ENCODE data around the gene KRT84.

Gene KRT84

DNA sequence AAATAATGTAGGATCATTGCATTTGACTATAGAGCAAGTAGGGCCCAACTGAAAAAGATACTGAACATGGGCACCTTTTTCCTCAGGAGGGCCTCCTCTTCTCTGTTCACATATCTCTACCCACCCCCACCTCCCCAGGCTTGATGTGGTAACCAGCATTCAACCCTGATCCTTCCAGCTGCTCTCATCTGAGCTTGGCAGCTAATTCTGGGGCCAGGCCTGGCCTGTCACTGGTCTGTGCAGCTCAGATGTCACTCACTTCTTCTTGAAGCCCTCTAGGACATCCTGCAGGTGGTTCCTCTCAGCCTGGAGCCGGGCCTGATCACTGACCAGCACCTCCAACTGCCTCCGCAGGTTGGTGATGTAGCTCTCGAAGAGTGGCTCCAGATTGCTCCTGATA is 2.1 kb downstream of the KRT84 start:
- no peak for DNase-seq (ENCODE audit: low spot score)

DNA sequence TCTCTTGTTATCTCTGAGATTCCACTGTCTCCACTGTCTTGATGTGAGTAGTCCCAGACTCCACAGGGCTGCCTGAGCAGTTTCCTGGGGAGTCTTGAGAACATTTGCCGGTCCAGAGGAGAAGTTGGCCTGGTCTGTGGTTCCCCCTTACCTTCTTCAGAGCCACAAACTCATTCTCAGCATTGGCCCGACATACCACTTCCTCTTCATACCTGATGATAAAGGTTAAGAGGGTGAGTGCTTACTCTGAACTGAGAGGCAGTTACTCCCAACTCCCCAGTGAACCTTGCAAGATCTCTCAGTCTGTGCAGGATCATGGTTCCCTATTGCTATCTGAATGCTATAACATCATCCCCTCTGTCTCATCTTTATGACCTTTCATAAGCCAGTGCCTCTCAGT is 2.6 kb downstream of the KRT84 start:
- DNase-seq (ENCODE audit: low spot score): no peak

DNA sequence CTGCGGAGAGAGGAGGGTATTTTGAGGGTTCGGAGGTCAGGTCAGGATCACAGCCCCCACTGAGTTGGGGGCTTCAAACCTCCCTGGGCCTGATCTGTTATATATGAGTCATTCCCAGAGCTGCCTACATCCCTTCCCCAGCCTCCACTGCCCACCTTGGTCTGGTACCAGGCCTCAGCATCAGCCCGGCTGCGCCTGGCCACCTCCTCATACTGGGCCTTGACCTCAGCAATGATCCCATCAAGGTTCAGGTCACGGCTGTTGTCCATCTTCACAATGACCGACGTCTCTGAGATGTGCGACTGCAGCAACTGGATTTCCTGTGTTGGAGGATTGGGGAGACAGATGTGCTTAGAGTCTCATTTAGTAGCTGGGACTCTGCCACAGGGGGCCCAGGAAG is 4.2 kb downstream of the KRT84 start:
- no peak for DNase-seq (ENCODE audit: low spot score)

DNA sequence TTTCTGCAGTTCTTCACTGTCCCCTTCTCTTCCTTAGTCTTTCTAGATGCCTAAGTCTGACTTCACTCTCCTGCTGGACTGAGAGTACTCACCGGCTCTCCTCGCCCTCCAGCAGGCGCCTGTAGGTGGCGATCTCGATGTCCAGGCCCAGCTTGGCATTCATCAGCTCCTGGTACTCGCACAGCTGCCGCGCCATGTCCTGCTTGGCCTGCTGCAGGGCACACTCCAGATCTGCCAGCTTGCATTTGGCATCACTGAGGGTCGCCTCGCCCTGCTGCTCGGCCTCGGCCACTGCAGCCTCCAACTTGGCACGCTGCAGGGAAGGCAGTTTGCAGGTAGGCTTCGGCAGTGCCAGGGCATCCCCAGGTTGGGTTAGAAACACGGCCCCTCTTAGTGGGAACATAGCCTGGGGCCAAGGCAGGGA is 5.2 kb downstream of the KRT84 start:
- peak; percentile 19 for DNase-seq (ENCODE audit: low spot score)

DNA sequence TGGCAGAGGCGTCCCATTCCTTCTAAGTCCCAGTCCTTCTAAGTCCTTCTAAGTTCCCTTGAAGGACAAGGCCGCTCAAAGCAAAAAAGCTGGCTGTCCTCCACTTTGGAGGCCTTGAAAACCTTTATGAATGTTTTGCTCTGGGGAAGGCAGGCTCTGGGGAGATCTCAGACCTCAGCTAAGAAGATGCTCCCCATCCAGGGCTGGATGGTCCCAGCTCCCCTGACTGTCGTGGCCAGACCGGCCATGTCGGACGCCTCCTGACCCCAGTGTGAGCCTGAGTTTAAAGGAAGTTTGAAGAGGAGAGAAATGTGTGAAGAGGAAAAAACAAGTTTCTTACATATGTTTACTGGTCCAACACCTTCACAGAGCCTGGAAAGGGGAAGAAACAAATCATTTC is 5.9 kb downstream of the KRT84 start:
- no peak for DNase-seq (ENCODE audit: low spot score)

DNA sequence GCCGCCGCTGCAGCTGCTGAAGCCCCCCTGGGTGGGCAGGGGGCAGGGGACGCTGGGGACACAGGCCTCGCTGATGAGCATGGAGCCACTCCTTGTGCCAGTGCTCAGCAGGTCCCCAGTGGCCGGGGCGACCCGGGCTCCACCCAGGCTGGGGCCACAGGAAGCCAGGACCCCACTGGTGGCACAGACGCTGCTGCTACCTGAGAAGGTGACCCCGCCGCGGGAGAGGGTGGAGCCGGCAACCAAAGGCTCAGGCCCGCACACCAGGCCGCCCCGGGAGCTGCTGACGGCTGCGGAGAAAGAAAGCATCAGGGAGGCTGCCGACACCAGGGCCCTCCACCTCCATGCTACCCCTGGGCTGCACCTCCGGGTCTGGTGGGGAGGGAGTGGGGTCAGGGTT is 7.4 kb downstream of the KRT84 start:
- DNase-seq (ENCODE audit: low spot score): no peak

DNA sequence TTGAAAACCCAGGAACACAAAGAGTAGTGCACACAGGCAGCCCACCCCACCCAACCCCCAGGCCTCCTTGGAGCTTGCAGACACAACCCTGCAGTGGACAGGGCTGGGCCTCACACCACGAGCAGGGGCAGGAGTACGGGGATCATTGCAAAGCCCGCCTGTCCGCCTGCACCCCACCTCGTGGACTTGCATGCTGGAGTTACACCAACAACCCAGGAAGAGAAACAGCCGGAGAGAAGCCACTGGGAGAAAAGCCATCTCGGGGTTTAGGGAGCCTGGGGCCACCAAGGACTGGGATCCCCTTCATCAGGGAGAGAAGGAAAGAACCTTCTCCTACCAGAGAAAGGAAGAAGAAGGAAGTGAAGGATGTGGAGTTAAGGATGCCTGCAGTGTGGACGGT is 8.2 kb downstream of the KRT84 start:
- no peak for DNase-seq (ENCODE audit: low spot score)

DNA sequence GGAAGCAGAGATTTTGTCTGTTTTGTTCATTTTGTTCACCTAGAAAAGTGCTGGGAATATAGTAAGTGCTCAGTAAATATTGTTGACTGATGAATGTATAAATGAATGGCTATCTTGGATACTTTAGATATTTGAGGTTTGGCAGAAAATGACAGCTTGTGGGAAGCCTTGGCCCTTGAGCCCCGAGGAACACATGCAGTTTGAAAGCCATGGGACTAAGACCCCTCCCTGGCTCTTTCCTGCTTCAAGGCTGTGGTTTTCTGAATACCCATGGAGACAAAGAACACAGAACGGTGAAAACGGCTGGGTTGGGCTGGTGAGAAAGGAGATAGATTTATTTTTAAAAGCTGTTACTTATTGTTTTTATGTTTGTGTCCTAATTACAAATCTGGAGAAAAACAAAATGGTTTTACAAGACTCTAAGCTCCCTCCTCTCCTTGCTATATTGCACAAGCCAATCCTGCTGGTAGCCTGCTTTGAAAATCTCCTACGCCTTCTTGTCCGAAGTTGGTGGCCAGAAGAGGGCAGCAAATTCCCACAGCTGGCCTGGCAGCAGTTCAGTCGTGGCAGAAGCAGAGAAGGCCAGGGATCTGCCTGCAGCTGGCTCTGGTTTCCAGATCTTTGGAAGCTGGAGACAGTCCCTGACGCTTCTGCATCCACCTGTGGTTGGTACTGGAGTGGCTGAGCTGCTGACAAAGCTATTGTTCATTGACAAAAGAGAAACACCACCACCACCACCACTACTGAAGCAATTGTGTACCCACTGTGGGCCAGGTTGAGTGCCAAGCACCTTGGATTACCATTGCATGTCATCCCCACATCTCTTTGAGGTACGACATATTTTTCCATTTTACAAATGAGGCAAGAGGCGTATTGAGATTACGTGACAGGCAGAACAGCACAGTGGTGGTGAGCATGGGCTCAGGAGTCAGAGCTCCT is 13.0 kb downstream of the KRT84 start:
- DNase-seq (ENCODE audit: low spot score): peak; percentile 89

DNA sequence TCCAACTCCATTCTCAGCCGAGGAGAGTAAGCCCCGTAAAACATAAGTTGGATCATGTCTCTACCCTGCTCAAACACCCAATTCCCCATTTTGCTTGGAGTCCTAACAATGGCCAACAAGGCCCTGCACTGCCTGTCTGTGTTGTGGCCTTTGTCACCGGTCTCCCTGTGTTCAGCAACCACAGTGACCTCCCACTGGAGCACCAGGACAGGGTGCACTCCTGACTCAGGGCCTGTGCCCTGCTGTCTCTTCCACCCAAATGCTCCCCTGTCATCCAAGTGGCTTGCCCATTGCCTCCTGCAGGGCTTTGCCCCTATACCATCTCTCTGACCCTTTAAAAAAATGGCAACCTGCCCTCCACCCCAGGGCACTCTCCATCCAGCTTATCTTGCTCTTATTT is 13.7 kb downstream of the KRT84 start:
- no peak for DNase-seq (ENCODE audit: low spot score)

DNA sequence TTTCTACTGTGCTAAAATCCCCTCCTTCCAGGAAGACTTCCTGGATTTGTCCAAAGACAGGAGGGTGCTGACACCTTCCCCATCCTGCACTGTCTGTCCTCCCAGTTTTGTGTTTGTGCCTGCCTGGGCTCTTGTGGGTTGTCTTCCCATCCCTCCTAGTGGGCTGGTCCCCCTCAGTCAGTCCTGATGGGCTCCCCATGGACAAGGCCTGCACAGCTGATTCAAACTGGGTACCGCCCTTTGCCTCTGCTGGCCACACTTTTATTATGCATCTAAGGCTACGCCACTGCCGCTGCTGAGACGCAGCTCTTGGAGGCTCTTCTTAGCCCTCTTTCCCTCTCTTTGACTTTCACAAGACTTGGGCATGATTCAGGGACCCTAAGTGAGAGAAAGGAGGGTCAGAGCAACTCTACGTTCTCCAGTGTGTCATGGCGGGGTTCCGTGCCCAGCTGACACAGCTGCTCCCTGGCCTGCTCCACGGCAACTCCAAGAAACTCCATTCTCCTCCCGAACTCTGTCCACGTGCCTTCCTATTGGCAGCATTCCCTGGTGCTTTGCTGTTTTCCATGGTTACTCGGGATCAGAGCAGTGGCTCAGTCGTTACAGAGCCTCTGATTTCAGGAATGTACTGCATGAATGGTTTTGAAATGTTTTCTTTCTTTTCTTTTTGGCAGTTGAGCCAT is 14.4 kb downstream of the KRT84 start:
- DNase-seq (ENCODE audit: low spot score): peak; percentile 48

DNA sequence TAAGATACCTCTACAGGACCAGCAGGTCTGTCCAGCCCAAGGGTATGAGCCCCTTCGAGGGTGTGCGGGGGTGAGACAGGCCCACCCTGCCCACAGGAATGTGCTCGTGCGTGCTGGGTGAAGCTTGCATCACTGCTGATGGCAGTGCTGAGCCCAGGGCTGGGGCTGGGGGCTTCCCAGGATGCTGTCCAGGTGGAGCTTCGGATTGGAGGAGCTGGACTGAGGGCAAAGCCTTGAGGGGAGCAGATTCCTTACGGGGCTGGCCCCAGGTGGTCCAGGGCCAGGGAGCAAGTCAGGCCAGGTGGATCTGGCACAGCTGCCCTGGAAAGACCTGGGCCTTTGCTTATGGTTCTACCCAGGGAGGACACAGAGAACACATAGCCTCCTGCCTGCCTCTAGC is 15.6 kb downstream of the KRT84 start:
- DNase-seq (ENCODE audit: low spot score): no peak

DNA sequence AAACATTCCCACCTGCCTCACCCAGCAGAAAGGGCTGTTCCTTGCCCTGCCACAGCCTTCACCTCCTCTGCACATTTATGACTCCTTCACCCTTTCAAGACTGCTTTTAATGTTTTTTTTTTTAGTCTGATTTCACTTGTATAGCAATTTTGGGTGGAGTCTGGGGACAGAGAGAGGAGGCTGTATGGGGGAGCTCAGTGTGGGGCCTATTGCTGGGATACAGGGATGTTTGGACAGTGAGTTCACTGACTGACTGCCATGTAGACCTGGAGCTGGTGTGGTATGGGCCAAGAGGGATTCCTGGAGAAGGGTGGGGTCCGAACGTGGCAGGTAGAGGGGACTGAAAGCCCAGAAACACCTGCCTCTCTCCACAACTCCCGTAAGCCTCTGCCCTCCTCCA is 16.2 kb downstream of the KRT84 start:
- no peak for DNase-seq (ENCODE audit: low spot score)

DNA sequence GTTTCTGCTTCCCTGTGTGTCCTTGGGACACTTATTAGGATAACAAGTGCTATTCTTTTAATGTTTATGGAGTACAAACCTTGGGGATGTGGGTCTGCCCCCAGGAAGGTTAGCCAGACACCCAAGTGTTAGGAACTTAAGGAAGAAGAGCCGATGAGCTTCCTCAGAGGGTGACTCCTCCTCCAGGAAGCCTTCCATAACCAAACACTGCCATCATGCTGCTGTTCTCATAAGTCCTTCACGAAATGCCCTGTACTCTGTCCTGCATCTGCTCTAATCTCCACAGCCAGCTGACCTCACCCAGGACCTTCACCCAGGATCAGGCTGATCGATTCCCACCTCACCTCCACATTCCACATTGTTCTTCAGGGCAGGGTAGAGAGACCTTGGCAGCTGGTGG is 16.9 kb downstream of the KRT84 start:
- DNase-seq (ENCODE audit: low spot score): no peak

DNA sequence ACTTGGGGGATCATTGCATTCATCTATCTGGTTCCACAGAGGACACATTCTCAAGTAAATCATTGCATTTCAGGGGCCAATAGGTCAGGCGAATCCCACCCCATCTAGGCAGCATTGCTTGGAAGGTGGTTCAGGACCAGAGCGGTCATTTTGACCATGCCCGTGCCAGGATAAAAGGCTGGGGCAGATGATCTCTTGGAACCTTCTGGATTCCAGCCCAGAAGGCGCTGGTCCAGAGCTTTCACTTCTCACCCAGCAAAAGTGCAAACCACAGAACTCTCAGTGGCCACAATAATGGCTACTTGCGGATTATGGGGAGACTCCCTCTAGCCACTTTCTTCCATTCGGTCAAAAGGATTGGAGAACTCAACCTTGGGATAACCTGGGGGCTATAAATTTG is 17.6 kb downstream of the KRT84 start:
- no peak for DNase-seq (ENCODE audit: low spot score)

DNA sequence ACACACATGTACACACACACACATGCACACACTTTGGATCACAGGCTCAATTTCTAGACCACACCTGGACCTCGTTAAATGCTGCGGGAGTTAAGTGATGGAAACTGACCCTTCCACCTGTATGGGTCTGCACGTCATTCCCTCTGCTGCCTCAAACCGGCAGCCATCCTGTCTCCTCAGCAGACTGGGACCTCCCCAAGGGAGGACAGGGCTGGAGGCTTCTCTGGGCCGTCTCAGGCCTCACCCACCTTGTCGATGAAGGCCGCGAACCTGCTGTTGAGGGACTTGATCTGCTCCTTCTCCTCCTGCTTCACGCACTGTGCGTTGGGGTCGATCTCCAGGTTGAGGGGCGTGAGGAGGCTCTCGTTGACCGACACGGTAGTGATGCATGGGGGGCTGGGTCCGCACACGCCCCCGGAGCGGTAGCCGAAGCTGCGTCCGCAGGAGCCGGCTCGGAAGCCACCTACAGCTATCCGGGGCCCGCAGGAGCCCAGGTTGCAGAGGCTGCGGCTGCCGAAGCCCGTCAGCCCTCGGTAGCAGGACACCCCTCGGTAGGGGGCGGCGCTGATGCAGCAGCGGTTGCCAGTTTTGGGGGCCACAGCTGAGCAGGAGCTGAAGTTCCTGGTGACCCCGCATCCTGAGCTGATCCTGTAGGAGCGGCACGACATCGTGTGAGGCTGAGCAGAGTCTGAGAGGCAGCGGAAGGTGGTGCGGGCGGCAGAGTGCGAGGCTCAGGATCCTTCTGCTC is 18.5 kb downstream of the KRT84 start, which contains the start of gene KRT85:
Gene KRT85, minus strand, starts transcription at position 744 of the 748 bp plus-strand sequence. Its CDS starts 76 bp downstream, at position 668.
- DNase-seq (ENCODE audit: low spot score): no peak

DNA sequence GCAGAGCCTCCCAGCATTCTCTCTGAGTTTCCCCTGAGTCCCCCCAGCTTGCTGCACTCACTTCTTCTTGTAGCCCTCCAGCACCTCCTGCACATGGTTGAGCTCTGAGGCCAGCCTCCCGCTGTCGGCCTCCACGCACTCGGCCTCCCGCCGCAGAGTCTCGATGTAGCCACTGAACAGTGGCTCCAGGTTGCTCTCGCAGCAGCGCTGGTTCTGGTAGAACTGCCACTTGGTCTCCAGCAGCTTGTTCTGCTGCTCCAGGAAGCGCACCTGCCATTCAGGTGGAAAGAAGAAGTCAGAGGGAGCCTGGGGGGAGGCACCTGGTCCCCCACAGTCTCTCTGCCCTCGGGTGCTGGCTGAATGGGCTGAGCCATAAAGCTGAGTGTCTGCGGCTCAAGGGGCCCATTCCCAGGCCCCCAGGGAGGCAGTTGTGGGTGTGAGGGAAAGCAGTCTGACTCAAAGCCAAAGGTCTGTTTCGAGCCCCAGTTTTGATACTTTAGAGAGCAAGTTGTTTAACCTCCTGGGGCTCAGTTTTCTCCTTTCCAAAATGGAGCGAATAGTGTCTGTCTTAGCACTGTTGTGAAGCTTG is 20.5 kb downstream of the KRT84 start:
- no peak for DNase-seq (ENCODE audit: low spot score)

DNA sequence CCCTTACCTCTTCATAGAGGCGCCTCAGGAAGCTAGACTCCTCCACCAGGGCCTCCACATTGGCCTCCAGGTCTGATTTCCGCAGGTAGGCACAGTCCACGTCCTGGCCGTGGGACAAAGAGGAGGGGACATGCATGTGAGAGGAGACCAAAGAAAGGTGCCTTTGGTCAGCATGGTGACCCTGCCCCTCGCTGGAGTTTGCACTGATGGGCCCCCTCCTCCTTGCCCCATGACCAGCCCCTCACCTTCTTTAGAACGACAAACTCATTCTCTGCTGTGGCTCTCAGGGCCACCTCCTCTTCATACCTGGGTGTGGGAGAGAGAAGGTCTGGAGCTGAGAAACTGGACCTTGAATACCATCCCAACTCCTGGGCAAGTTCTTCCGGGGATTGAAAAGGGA is 21.4 kb downstream of the KRT84 start:
- no peak for DNase-seq (ENCODE audit: low spot score)

DNA sequence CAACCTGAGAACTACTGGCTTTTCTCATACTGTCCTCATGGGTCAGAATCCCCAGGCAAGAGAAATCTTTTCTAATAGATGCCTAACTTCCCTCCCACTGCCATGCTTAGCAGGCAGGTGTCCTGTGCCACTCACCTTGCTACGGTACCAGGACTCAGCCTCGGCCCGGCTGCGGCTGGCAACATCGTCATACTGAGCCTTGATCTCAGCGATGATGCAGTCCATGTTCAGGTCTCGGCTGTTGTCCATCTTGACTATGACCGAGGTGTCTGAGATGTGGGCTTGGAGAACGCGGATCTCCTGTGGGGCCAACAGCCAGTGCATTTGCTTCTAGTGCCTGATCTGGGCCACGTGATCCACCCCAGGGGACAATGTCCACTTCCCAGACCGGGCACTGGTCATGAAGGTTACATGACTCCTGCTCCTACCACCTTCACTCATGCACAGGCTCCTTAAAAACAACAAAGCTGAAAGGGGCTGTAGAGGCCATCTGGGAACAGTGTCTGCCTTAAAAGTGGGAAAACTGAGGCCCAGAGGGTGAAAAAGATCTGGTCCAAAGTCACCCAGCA is 22.3 kb downstream of the KRT84 start:
- no peak for DNase-seq (ENCODE audit: low spot score)

DNA sequence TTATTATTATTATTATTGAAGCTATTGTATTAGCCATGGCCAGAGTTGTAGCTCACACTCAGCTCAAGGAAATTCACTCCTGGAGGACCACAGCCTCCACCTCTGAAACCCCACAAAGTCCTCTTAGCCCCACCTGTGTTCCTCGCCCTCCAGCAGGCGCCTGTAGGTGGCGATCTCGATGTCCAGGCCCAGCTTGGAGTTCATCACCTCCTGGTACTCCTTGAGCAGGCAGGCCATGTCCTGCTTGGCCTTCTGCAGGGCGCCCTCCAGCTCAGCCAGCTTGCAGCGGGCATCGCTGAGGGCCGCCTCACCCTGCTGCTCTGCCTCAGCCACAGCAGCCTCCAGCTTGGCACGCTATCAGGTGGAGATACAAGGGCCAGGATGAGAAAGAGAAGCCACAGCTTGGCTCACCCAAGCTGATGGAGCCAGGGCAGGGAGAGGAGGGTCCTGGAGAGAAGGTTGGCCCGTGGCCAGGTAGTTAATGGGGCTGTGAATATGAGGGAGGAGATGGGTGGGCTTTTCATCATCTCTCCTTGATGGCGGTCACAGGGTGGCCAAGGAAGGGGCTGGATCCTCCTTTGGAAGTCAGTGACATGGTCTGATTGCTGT is 23.2 kb downstream of the KRT84 start:
- DNase-seq (ENCODE audit: low spot score): no peak

DNA sequence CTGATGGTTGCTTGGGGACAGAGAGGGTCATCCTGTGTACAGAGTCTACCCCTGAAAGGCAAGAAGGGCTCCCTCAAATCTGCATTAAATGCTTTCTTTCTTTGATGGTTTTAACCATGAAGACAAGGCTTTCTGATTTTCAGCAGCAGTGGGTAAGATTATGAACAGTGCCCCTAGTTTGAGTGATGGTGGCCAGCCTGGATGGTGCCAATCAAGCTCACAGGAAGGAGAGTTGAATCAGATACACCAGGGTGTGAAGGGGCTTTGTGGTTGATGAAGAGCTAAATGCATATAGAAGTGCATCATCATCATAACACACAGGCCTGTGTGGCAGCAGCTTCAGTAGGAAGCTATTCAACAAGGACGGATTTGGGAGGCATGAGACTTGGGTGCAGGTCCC is 23.9 kb downstream of the KRT84 start:
- no peak for DNase-seq (ENCODE audit: low spot score)

DNA sequence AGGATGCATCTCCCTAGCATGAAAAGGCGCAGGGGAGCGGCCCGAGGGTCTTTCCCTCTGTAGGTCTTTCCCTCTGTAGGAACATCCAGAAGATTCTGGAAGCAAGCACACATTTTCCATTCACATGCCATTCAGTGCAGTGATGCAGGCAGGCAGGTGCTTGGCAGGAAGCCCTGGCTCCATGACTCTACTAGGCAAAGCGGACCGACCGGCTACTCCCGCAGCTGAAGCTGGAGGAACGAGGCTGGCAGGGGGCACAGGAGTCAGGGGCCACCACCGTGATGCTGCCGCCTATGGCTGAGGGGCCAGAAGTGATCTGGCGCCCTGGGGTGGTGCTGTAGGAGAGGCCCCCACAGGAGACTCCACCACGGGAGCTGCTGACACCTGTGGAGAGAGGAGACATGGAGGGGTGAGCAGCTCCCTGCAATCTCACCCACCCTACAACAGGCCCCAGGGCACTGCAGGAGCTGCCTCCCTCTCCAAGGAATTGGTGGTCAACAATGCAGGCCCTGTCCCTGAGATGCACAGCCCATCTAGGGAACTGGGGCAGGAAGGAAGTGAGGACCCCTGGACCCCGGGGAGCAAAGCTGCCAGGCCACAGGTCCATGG is 24.7 kb downstream of the KRT84 start:
- DNase-seq (ENCODE audit: low spot score): no peak
